MM.1S (cell line): ENCODE data around the gene UGT1A1.

Experiments
- CTCF ChIP-seq: fragments of 300-600 bp; sonication (generic); IDR thresholded peaks from 2 replicates; pipeline ENCODE4 v1.5.1; 2016; ENCODE audit warnings: antibody characterized with exemption, low read length, mixed read lengths
- EZH2 ChIP-seq: fragments of 300-600 bp; sonication (generic); optimal IDR thresholded peaks from 2 replicates; pipeline ENCODE3; 2017; ENCODE audit warnings: low read depth, mild to moderate bottlenecking, antibody characterized with exemption, low read length, mixed read lengths

- TF ChIP-seq EZH2: no peak
- TF ChIP-seq CTCF: no peak
These were observed 56.3 kb downstream of the UGT1A1 start for GRCh38 chr2:233816334-233816733.
